NK-92 treated with Interleukin-12 subunit alpha and Interleukin-12 subunit beta, amount 100 ng/mL, for 24 hours (cell line): ENCODE results near the gene LAMA3.

Experiments
- DNase-seq: peaks from one replicate; lab custom pipeline; 2025; lab: John Stamatoyannopoulos, UW

LAMA3 gene

GRCh38 chr18:23669804-23670405, 19.3 kb upstream of the LAMA3 start:
- no peak for DNase-seq

GRCh38 chr18:23671564-23671963, 17.7 kb upstream of the LAMA3 start:
- no peak for DNase-seq

- DNase-seq: no peak
These were observed 15.5 kb upstream of the LAMA3 start for GRCh38 chr18:23673725-23674124.

- no peak for DNase-seq
These were observed 14.0 kb upstream of the LAMA3 start for GRCh38 chr18:23675236-23675635.

- DNase-seq: no peak
These were observed 13.4 kb upstream of the LAMA3 start for GRCh38 chr18:23675896-23676295.

- no peak for DNase-seq
These were observed 7.2 kb upstream of the LAMA3 start for GRCh38 chr18:23682045-23682444.

GRCh38 chr18:23682472-23682871, 6.8 kb upstream of the LAMA3 start:
- no peak for DNase-seq

GRCh38 chr18:23683155-23683554, 6.1 kb upstream of the LAMA3 start:
- DNase-seq: no peak

GRCh38 chr18:23683671-23684070, 5.6 kb upstream of the LAMA3 start:
- no peak for DNase-seq

GRCh38 chr18:23684515-23685197, 4.6 kb upstream of the LAMA3 start:
- DNase-seq: no peak

- no peak for DNase-seq
These were observed 725 bp upstream of the LAMA3 start for GRCh38 chr18:23688528-23688927.

- no peak for DNase-seq
These were observed 607 bp downstream of the LAMA3 start for GRCh38 chr18:23689616-23690504.

GRCh38 chr18:23690505-23691068, 1.3 kb downstream of the LAMA3 start:
- DNase-seq: no peak

- no peak for DNase-seq
These were observed 4.6 kb downstream of the LAMA3 start for GRCh38 chr18:23693846-23694245.

- DNase-seq: no peak
These were observed 5.6 kb downstream of the LAMA3 start for GRCh38 chr18:23694637-23695430.

GRCh38 chr18:23701017-23701416, 11.8 kb downstream of the LAMA3 start:
- DNase-seq: no peak

GRCh38 chr18:23701544-23702064, 12.4 kb downstream of the LAMA3 start:
- no peak for DNase-seq

GRCh38 chr18:23702606-23703005, 13.4 kb downstream of the LAMA3 start:
- no peak for DNase-seq

- DNase-seq: no peak
These were observed 14.1 kb downstream of the LAMA3 start for GRCh38 chr18:23703057-23703986.

- DNase-seq: no peak
These were observed 14.7 kb downstream of the LAMA3 start for GRCh38 chr18:23703987-23704384.
